HUDEP-2 (cell line): ENCODE data around the gene POLR3B.

Experiments used
- DNase-seq, 76 experiments: peaks; one replicate each; lab custom pipeline; 2025; ENCODE audit not compliant: unreplicated experiment in 76 of 76; lab: John Stamatoyannopoulos, UW

POLR3B gene

GRCh38 chr12:106409878-106410277, 52.3 kb downstream of the POLR3B start:
- no peak for DNase-seq

GRCh38 chr12:106412563-106412962, 55.0 kb downstream of the POLR3B start:
- no peak for DNase-seq

- no peak for DNase-seq
Observed at GRCh38 chr12:106415134-106415533, 57.6 kb downstream of the POLR3B start.

DNA sequence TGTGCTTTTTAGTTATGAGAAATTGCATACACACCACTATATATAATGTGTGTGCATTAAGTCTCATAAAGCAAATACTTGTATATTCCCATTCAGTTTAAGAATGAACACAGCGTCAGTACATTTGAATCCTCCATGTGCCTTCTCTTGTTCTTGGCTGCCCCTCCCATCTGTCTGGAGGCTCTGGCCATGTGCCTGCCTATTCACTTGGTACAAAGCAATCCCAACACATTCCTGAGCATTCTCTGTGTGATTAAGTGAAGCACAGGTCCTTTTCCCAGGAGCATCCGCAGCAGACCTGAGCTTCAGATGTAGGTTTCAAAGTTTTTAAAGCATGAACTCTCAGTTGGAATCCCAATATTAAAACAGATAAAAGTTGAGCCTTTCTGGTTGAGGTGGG, 58.7 kb downstream of the POLR3B start:
- DNase-seq, result no peak

DNA sequence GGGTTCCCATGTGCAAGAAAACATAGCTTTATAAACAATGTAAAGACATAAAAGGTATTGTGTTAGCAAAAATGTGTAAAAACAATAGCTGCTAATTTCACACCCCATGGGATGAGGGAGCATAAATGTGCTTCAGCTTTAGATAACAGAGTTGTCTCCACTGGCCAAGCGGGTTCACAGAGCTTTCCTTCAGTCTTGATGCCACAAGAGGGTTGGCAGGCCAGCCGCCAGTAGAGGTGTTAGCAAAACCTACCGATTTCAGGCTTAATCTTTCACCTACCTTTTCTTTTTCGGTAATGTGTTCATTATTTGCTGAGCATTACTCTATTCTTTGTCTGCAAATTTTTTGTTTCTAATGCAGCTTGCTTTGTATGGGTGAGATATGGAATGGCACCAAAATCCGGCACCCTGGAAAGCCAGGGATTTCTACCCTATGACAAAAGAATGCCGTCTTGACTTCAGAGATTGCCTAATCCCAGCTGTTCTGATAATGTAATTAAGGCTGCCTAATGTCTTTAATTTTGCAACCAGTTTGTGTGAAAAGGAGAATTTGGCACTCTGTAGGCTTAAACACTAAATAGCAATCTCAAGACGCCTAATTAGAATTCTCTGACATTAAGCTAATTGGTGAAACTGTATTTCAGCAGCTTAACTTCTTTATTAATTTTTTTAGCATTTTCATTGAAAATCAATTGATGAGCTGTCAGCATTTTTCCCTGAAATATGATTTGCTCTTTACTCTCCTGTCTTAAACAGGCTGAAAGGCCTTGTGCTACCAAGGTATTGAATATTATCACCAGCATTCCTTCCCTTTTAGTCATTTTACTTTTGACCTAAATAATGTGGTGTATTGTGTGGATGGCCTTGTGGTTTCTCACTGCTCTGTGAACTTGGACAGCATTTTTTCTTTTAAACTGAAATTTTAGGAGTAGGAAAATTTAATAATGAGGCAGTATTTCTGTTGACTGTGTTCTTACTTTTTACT, 60.7 kb downstream of the POLR3B start:
- DNase-seq, result no peak

DNA sequence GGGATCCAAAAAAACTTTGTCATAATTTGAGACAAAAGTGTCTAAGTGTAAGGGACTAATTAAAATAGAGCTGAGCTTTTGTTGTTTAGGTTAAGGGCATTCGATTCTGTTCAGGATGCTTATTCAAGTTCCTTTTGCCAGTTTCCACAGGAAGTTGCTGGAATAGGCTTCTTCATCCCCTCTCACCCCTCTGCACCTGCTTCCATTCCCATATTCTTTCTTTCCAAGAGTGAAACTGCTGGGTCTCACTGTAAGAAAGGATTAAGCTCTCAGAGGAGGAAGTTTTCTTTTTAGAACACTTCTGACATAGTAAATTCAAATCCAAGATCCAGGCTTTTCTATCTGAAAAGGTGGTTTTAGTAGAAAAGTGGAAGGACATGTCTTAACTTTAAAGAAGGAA, 61.4 kb downstream of the POLR3B start:
- no peak for DNase-seq

DNA sequence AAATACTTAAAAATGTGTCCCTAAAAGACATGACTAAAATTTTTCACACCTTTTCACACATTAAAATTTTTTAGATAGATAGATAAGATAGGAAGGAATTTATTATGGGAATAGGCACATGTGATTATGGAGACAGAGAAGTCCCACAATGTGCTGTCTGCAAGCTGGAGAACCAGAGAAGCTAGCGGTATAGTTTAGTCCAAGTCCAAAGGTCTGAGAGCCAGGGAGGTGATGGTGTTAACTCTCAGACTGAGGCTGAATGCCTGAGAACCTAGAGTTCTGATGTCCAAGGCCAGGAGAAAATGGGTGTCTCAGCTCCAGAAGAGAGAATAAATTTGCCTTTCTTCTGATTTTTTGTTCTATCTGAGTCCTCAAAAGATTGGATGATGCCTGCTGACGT, 65.7 kb downstream of the POLR3B start:
- DNase-seq, result no peak

DNA sequence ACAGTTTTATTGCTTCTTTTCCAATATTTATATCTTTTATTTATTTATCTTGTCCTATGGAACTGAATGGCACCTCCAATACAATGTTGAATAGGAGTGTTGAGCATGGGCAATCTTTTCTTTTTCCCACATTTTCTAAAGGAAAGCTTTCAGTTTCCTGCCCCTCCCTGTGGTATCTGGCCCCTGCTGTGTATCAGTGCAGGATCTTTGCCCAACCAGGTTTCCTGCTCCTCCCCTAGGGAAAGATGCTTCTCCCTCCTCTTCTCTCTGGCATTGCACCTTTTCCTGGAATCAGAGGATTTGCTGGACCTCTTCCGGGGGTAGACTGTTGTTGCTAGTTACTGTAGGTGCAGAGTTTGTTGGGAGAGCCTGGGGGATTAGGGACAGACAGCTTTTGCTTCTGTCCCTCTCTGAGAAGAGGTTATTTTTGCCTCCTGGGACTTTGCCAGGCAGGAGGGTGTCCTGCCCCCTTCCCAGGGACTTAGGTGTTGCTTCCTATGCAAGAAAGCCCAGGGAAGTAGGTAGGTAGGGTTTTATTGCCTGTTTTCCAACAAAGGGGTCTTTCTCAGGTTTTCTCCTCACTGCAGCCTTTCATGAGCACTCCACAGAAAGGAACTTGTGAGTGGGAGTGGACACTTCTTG, 67.6 kb downstream of the POLR3B start:
- DNase-seq, result no peak

DNA sequence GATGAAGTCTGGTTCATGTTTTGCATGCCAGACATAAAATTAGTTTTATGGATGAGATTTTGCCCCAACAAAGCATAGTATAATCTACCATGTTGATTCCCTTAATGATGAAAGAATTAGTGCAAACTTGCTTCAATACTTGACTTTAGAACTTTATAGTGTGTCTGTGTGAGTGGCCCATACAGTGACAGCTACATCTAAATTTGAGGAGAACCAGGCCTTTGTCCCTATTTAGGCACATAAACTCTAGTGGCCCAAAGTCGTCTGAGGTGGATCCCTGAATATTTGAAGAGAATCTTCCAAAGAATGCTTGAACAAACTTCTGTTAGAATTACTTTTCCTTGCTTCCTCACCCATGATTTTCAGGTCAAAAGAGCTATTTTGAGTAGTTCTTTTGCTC, 70.4 kb downstream of the POLR3B start:
- DNase-seq, result no peak

DNA sequence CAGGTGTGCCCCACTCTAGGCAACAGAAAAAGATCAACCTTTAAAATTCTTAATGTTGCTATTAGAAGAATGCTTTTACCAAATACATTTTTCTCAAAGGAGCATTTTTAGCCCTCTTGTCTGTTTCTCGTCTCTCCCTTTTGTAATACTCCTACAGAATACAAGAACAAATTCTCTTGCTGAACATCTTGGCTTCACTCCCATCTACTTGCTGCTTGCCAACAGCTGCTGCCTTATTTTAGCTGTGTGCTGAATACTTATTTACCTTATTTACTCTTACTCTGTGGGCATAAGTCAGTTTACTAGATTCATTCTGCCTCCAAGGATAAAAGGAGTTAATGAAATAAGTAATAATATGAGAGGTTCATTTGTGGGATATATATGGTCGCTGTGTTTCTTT, 70.8 kb downstream of the POLR3B start:
- DNase-seq, result no peak

DNA sequence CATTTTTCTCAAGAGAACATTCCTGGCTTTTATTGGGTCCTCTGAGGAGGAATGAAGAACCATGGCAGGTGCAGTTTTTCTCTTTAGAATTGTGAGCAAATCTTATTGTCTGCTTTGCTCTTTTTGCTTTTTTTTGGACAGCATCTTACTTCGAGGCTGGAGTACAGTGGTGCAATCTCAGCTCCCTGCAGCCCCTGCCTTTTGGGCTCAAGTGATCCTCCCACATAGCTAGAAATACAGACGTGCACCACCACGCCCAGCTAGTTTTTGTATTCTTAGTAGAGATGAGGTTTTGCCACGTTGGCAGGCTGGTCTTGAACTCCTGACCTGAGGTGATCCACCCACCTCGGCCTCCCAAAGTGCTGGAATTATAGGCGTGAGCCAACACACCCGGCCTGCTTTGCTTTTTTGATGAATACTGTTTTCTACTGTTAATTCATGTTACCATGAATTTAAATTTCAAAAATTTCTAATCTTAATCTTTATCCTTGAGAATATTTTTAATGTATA, 71.5 kb downstream of the POLR3B start:
- no peak for DNase-seq

DNA sequence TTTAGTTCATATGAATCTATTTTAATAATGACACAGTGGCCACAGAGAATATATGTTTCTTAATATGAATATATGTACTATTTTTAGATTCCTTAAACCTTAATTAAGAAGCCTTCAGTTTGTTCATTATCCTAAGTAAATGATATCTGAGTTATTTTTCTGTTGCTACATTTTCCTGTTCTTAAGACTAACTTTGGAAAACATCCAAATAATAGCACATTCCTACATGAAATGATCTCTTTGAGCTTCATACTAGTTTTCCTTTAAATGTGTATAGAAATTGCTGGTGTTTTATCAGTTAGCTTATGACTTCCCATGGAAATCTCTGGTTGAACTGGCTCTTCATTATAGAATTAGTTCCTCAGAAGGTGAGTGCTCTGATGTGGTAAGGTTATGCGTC, 72.1 kb downstream of the POLR3B start:
- no peak for DNase-seq

DNA sequence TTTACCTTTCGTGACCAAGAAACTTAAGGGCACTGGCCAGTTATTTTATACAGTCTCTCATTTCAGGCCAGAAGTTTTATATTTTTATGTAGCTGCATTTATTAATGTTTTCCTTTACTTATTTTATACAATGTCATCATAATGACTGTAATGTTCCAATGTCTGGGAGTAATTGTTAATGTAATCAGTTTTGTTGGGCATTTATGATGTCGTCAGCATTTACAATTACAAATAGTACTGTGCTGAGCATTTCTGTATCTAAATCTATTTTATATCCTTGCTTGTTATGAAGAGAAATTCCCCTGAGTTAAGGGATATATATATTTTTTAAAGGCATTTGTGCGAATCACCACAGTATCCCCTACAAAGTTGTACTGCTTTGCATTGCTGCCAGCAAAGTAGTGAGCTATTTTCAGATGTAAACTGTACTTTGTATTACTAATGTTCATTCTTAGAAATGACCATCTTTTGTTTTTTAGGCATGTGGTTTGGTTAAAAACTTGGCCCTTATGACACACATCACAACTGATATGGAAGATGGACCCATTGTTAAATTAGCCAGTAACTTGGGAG, 74.4 kb downstream of the POLR3B start:
- DNase-seq, result no peak

DNA sequence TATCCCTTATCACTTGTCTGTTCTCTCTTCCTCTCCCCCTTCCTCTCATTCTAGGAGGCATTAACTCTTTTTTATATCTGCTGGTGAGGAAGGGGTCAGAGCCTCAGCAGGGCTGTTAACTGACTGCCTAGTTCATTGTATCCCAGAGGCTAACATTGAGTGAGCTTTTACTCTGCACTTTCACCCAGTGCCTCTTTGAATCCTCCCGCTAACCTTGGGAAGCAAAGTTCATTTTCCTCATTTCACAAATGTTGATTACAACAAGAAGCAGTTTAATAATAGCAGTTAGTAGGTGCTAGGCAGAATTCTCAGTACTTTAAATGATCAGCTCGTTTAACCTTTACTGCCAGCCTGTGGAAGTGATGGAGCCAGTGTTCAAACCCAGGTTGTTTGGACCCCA, 75.5 kb downstream of the POLR3B start:
- DNase-seq, result no peak

- DNase-seq, result no peak
Observed at GRCh38 chr12:106434526-106434925, 77.0 kb downstream of the POLR3B start.

DNA sequence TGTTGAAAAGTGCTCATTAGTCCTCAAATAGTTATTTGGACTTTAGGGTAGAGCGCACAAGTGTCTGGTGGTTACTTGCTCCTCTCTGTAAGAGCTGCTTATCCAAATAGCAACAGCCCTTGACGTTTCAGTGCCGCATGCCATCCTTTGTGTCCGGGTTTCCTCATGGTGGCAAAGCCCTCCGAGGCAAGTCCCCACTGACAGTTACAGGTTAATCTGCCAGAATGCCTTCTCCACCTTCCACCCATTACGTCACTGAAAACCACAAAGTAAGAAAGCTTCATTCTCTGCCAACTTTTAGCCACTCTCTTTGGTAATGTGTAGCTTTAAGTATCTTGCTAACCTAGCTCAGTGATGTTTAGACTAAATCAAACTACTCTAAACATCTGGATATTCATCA, 78.6 kb downstream of the POLR3B start:
- DNase-seq, result no peak

GRCh38 chr12:106442575-106442974, 85.0 kb downstream of the POLR3B start:
- no peak for DNase-seq

- no peak for DNase-seq
Observed at GRCh38 chr12:106445053-106445452, 87.5 kb downstream of the POLR3B start.

DNA sequence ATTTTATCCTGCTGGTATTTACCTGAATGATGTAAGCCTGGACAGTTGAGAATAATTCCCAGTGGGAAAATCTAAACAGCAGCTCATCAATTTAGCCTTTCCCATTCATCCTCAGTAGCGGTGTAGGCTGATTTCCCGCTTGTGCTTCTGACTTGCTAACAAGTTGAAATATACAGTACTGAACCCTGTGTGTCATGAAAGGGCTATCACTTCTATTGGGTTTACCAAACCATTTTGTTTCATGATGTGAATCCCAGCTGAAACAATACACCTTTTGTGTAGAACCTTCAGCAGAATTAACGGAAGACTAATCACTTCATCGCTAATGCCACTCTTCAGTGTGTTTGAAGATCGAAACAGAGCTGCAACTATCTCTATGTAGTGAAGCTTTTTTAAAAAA, 88.4 kb downstream of the POLR3B start:
- no peak for DNase-seq

DNA sequence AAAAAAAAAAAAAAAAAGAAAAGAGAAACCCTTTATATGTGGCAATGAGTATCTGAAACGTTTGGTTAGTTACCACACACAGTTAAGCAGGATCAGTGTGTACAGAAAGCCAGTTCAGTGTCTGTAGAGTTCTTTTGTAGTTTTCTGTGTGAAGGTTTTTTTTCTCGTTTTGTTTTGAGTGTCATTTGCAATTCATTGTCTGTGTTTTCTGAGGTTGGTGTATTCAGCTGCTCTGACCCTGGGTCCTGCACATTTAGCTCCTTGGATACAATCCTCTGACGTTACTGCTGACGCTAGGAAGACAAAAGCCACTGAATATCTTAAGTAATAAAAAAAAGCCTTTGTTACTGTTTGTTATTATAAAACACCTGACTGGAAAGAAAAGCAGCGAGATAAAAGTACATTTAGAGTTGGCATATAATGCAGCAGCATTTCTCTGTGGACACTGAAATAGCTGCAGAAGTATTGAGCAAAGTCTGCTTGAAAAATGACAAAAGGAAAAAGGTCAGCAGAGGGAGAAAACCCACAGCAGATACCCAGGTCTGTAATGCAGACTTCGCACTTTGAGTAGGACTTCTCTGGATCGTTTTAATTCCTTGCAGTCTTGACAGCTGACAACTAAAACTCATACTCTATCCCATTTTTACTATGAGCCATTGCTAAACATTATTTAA, 89.0 kb downstream of the POLR3B start:
- no peak for DNase-seq

DNA sequence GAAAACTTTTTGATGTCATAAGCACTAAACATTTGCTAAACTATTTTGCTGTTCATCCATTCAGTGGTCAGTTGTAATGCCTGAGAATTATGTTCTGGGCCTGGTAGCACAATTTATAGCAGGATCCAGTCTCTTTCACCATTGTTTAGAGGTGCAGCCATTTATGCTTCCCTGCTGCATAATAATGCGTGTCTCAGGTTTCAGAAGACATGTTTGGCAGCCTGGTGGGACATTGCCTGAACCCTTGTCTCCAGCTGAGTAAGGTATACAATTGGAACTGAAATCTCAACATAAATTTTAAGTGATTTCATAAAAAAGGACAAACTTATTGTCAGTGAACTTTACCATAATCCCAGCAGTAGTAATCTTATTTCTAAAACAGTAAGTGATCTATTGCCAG, 94.8 kb downstream of the POLR3B start:
- no peak for DNase-seq
